Measurements from ENCODE around the gene H3-3A. TPM values are rescaled to one million over a fixed set of nuclear protein-coding genes. Genes with fewer than 3 reads are reported as not detected.

Gene H3-3A
- total and polyA plus RNA-seq, 2 of the 8 experiments (the other 6 are each of a cell fraction or from before 2014, with no cell fraction given) = 1,157 to 1,223 TPM

DNA sequence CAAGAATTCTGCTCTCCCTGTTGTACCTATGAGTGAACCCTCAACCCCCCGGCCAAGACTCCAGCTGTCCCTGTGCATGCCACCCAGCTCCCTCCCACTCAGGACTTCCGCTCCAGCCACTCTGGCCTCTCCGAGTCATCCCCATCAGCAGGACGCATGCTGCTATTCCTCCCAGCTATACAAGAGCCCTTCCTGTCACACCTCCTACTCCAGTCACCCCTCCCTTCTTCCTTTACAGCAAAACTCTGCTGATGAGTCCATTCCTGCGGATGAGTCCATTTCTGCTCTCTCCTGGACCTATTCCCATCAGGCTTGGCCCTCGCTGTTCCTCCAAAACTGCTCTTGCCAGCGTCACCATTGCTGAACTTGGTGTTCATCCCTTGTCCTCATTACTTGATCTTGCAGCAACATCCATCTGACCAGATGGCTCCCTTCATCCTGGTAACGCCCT lies 42.2 kb downstream of the H3-3A start:
- Histone ChIP-seq H3K4ac (replicated peaks; ENCODE audit: insufficient read length, low read depth, low read length) (no peak overlapping the region), H3K18ac (ENCODE audit: extremely low read depth, low read length) (no peak overlapping the region), H3K36me3 (ENCODE audit: control insufficient read depth in 2 of 4, insufficient read depth in 4 of 4, low read length in 3 of 4) (no peaks in the 10 kb centered on the region), H2BK120ac (replicated peaks; ENCODE audit: low read depth, low read length) (no peak overlapping the region), H3K23me2 (ENCODE audit: low read depth, low read length) (peaks cover 6% of the 10 kb centered on the region; the same call in 1 of the 2 replicates), H3K27me3 (replicated peaks in 1 of 4; ENCODE audit: control insufficient read depth in 3 of 4, extremely low read depth in 1 of 4, insufficient read depth in 3 of 4, low read length in 3 of 4) (no peaks in the 10 kb centered on the region; a peak in 1 of 7 replicates), H3K56ac (replicated peaks; ENCODE audit: insufficient read length, low read depth, low read length) (no peak overlapping the region), H2BK5ac (ENCODE audit: low read depth, low read length) (no peak overlapping the region), H2AFZ (ENCODE audit: low read length) (0 out of 2 replicates have a peak overlapping the region, but pooled peaks have one; percentile 3), H3K79me2 (ENCODE audit: control insufficient read depth in 1 of 2, insufficient read depth in 2 of 2, low read length in 2 of 2) (no peaks in the 10 kb centered on the region), H2BK12ac (ENCODE audit: low read depth, low read length) (peak overlapping the region; percentile 62), H2AK5ac (ENCODE audit: low read depth, low read length) (peak overlapping the region; percentile 75; the same call in 1 of the 2 replicates), H3K14ac (ENCODE audit: insufficient read length) (no peak overlapping the region), H3K23ac (ENCODE audit: insufficient read length) (no peak overlapping the region), H3K4me2 (ENCODE audit: insufficient read depth in 1 of 2, low read depth in 2 of 2, low read length in 2 of 2) (no peak overlapping the region), H3K4me1 (replicated peaks in 1 of 4; ENCODE audit: control insufficient read depth in 3 of 4, insufficient read depth in 4 of 4, low read length in 3 of 4) (peaks cover 10 to 21% (median 18%) of the 10 kb centered on the region in 4 experiments), H2BK20ac (ENCODE audit: low read length) (peak overlapping the region; percentile 37; the same call in 1 of the 2 replicates), H3K27ac (ENCODE audit: low read depth, low read length) (no peak overlapping the region), H3K9ac (replicated peaks in 1 of 4; ENCODE audit: extremely low read depth in 1 of 4, low read depth in 3 of 4, low read length in 3 of 4) (no peak overlapping the region), H3K4me3 (ENCODE audit: extremely low read depth in 1 of 4, insufficient read depth in 2 of 4, low read depth in 3 of 4, low read length in 4 of 4) (no peak overlapping the region), H3K9me3 (ENCODE audit: insufficient read depth in 2 of 2, low read depth in 1 of 2, low read length in 1 of 2) (no peaks in the 10 kb centered on the region), H4K20me1 (replicated peaks in 1 of 2; ENCODE audit: control insufficient read depth in 1 of 2, insufficient read depth in 2 of 2, low read length in 2 of 2) (no peaks in the 10 kb centered on the region), H4K91ac (replicated peaks; ENCODE audit: insufficient read length, low read length) (no peak overlapping the region), H3K79me1 (ENCODE audit: low read depth, low read length) (no peaks in the 10 kb centered on the region), H2BK15ac (ENCODE audit: low read length) (no peak overlapping the region), H4K5ac (ENCODE audit: insufficient read length, low read depth, low read length) (no peak overlapping the region), H4K8ac (ENCODE audit: extremely low read depth, insufficient read depth, low read length) (no peak overlapping the region)
- FAIRE-seq (no peak), DNase-seq (ENCODE audit: low read depth in 1 of 2, low spot score in 2 of 2) (no peak)
- WGBS, 2 experiments (ENCODE audit: extremely low coverage in 1 of 2, insufficient coverage in 1 of 2, insufficient read length in 1 of 2, insufficient replicate concordance in 2 of 2, low coverage in 1 of 2, low lambda C conversion rate in 2 of 2, missing lambda C conversion rate in 1 of 2) = 84% methylated on average over 8 of the region's 8 CpGs; no CpG with 5 or more reads in 1 of the 2 experiments
- CTCF ChIA-PET (ENCODE audit: partially characterized antibody) = interaction anchor here (0.8 to 2.0 kb wide), 4 partner anchors 15 to 41 kb away, joined by 3 to 5 read pairs (median 4); no protein-coding TSS in a partner anchor
- POLR2A ChIA-PET (ENCODE audit: partially characterized antibody) = interaction anchor here (0.6 to 5.1 kb wide), 4 partner anchors 31 to 42 kb away, joined by 3 to 30 read pairs (median 6); partner anchors contain the start of gene H3-3A
- TF ChIP-seq BACH1 (IDR thresholded peaks at IDR 0.05; ENCODE audit: low read length) = no peak
- TF ChIP-seq SUZ12 (IDR thresholded peaks at IDR 0.05; ENCODE audit: low read length) = no peak
- no peak for TF ChIP-seq RNF2 (IDR thresholded peaks at IDR 0.05; ENCODE audit: borderline replicate concordance, low read depth, low read length, missing control alignments, poor library complexity, severe bottlenecking)
- TF ChIP-seq ATF3 (IDR thresholded peaks at IDR 0.05; ENCODE audit: insufficient read depth, low read depth, low read length) = no peak
- no peak for TF ChIP-seq RXRA (IDR thresholded peaks at IDR 0.05; ENCODE audit: insufficient read depth, low read depth, low read length)
- no peak for TF ChIP-seq SP2 (IDR thresholded peaks at IDR 0.05; ENCODE audit: low read length)
- TF ChIP-seq GABPA (IDR thresholded peaks at IDR 0.05; ENCODE audit: borderline replicate concordance, insufficient read depth, low read length) = no peak
- no peak for TF ChIP-seq SP1 (IDR thresholded peaks at IDR 0.05; ENCODE audit: low read depth, low read length)
- TF ChIP-seq, protein P1, sequence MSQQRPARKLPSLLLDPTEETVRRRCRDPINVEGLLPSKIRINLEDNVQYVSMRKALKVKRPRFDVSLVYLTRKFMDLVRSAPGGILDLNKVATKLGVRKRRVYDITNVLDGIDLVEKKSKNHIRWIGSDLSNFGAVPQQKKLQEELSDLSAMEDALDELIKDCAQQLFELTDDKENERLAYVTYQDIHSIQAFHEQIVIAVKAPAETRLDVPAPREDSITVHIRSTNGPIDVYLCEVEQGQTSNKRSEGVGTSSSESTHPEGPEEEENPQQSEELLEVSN (IDR thresholded peaks at IDR 0.05) = no peak
- no peak for TF ChIP-seq RFX5 (IDR thresholded peaks at IDR 0.05; ENCODE audit: borderline replicate concordance, low read depth, low read length)
- TF ChIP-seq TEAD4 (IDR thresholded peaks at IDR 0.05; ENCODE audit: low read depth, low read length) = no peak
- TF ChIP-seq KDM5A (IDR thresholded peaks at IDR 0.05; ENCODE audit: low read length) = no peak

Measured in H1 (cell line).